A673 (cell line): ENCODE measurements around the gene LBR. TPM values are rescaled to one million over a fixed set of nuclear protein-coding genes. Genes with fewer than 3 reads are reported as not detected.

Experiments
- BruUV-seq: library from RNA; stranded (reverse); fragments of 400-500 nt; replicated peaks from 2 replicates; lab custom pipeline; 2021; lab: Mats Ljungman, UMichigan
- CTCF ChIA-PET: fragments of 300-600 bp; sonication (Branson Sonifier 250); formaldehyde crosslinking; loops from one replicate; lab custom pipeline; 2022; ENCODE audit warnings: antibody characterized with exemption; lab: Charles Lee
- POLR2A ChIA-PET: fragments of 300-600 bp; sonication (Branson Sonifier 250); formaldehyde crosslinking; loops from one replicate; lab custom pipeline; 2022; ENCODE audit warnings: antibody characterized with exemption; ENCODE audit not compliant: low non-redundant PET; lab: Charles Lee
- DNase-seq: peaks from one replicate; pipeline ENCODE4 v3.0.0-alpha.2; 2015; ENCODE audit warnings: low spot score
- H3K27ac ChIP-seq: fragments of 200-600 bp; sonication (generic); 2 replicates; pipeline ENCODE4 v1.5.1; 2016; ENCODE audit warnings: mixed run types, low read depth, mild to moderate bottlenecking, mixed read lengths, antibody characterized with exemption, low read length; ENCODE audit not compliant: poor library complexity, severe bottlenecking
- H3K27me3 ChIP-seq: fragments of 200-600 bp; sonication (generic); replicated peaks from 2 replicates; pipeline ENCODE4 v1.6.1; 2017; ENCODE audit warnings: mixed run types, low read depth, mild to moderate bottlenecking, mixed read lengths, antibody characterized with exemption, low read length; ENCODE audit not compliant: insufficient read depth, poor library complexity
- H3K36me3 ChIP-seq: fragments of 200-600 bp; sonication (generic); 2 replicates; pipeline ENCODE4 v1.6.1; 2016; ENCODE audit warnings: mixed run types, mild to moderate bottlenecking, mixed read lengths, antibody characterized with exemption, low read length; ENCODE audit not compliant: insufficient read depth, poor library complexity, severe bottlenecking
- H3K4me1 ChIP-seq: fragments of 200-600 bp; sonication (generic); 2 replicates; pipeline ENCODE4 v1.6.1; 2017; ENCODE audit warnings: mixed run types, mild to moderate bottlenecking, mixed read lengths, antibody characterized with exemption, low read length; ENCODE audit not compliant: insufficient read depth, poor library complexity, severe bottlenecking
- H3K4me3 ChIP-seq: fragments of 200-600 bp; sonication (generic); 2 replicates; pipeline ENCODE4 v1.5.1; 2016; ENCODE audit warnings: low read depth, mixed run types, mild to moderate bottlenecking, mixed read lengths, low read length; ENCODE audit not compliant: poor library complexity, severe bottlenecking
- H3K9me3 ChIP-seq: fragments of 200-600 bp; sonication (generic); 2 replicates; pipeline ENCODE4 v1.6.1; 2016; ENCODE audit warnings: mixed run types, low read depth, mild to moderate bottlenecking, mixed read lengths, antibody characterized with exemption, low read length; ENCODE audit not compliant: poor library complexity, severe bottlenecking
- CTCF ChIP-seq: fragments of 300-800, 200-600 bp; sonication (generic); conservative IDR thresholded peaks from 2 replicates; pipeline ENCODE4 v1.5.1; 2017; ENCODE audit warnings: low read depth, mild to moderate bottlenecking, antibody characterized with exemption, low read length, moderate library complexity, mixed read lengths
- EZH2 ChIP-seq: fragments of 200-600 bp; sonication (generic); IDR thresholded peaks from 2 replicates; pipeline ENCODE4 v1.6.1; 2017; ENCODE audit warnings: borderline replicate concordance, low read depth, mild to moderate bottlenecking, mixed read lengths, antibody characterized with exemption, low read length; ENCODE audit not compliant: poor library complexity, severe bottlenecking
- intact Hi-C: fragments of 100-400 bp; cut with micrococcal nuclease; formaldehyde crosslinking; loops from one replicate; pipeline ENCODE4 v1.10.0; 2022; ENCODE audit not compliant: unreplicated experiment
- total RNA-seq: library from RNA; stranded (reverse); gene quantifications from 2 replicates; pipeline ENCODE4 v1.2.3, GENCODE V29; 2021

LBR gene
- total RNA-seq, 1 experiment from 2014 or later = 147 TPM

- no peaks in the 10 kb centered on the region for H3K27me3 ChIP-seq
- H3K36me3 ChIP-seq = no peaks in the 10 kb centered on the region
- TF ChIP-seq CTCF (no peak), EZH2 (no peak)
- H3K4me1 ChIP-seq = peaks cover 42% of the 10 kb centered on the region
- POLR2A ChIA-PET = no interaction called here
- H3K27ac ChIP-seq = peak overlapping the region; percentile 14
- peak overlapping the region; percentile 4 for H3K4me3 ChIP-seq
- DNase-seq = peak; percentile 85
- BruUV-seq = no TSS peak
- intact Hi-C loops = no loop called here
- CTCF ChIA-PET = no interaction called here
- no peaks in the 10 kb centered on the region for H3K9me3 ChIP-seq
Observed at GRCh38 chr1:225462714-225463574, 35.1 kb upstream of the LBR start.

GRCh38 chr1:225462429-225462713 is 34.5 kb upstream of the LBR start:
- TF ChIP-seq EZH2 (no peak), CTCF (no peak)
- no peaks in the 10 kb centered on the region for H3K9me3 ChIP-seq
- DNase-seq = no peak
- POLR2A ChIA-PET = no interaction called here
- peaks cover 42% of the 10 kb centered on the region for H3K4me1 ChIP-seq
- intact Hi-C loops = no loop called here
- no TSS peak for BruUV-seq
- H3K27ac ChIP-seq = no peak overlapping the region
- no peaks in the 10 kb centered on the region for H3K36me3 ChIP-seq
- CTCF ChIA-PET = no interaction called here
- H3K4me3 ChIP-seq = no peak overlapping the region
- no peaks in the 10 kb centered on the region for H3K27me3 ChIP-seq

- no peaks in the 10 kb centered on the region for H3K27me3 ChIP-seq
- no peaks in the 10 kb centered on the region for H3K9me3 ChIP-seq
- ChIA-PET POLR2A (interaction anchor here (0.7 kb wide), 1 partner anchor 210 kb away, joined by 3 read pairs; no protein-coding TSS in a partner anchor), CTCF (interaction anchor here (0.7 kb wide), 1 partner anchor 17 kb away, joined by 3 read pairs; no protein-coding TSS in a partner anchor)
- no peaks in the 10 kb centered on the region for H3K36me3 ChIP-seq
- BruUV-seq = no TSS peak
- H3K4me3 ChIP-seq = no peak overlapping the region
- no peak for DNase-seq
- peaks cover 42% of the 10 kb centered on the region for H3K4me1 ChIP-seq
- no peak overlapping the region for H3K27ac ChIP-seq
- intact Hi-C loops = no loop called here
- TF ChIP-seq EZH2 (no peak), CTCF (no peak)
Observed at GRCh38 chr1:225461533-225462428, 33.9 kb upstream of the LBR start.
